HG02588 (cell line): ENCODE measurements around the gene FAR2.
A peak's percentile ranks its signal among the peaks of the same experiment; 100 is the strongest.
"Not testable (repeated sequence)": the region's sequence is repeated elsewhere in the genome, so short reads cannot be mapped to it uniquely, and the experiment has no call there.

Experiments
- ATAC-seq: cut with Tn5 transposase; IDR thresholded peaks from one replicate; pipeline ENCODE4 v1.9.1; 2021; ENCODE audit warnings: mild to moderate bottlenecking, moderate library complexity; ENCODE audit not compliant: unreplicated experiment

The FAR2 gene

GRCh38 chr12:29230800-29231560 lies 81.9 kb downstream of the FAR2 start:
- no peak for ATAC-seq

GRCh38 chr12:29232086-29232485 lies 83.0 kb downstream of the FAR2 start:
- ATAC-seq: no peak

- no peak for ATAC-seq
Measured at GRCh38 chr12:29234552-29234951, 85.5 kb downstream of the FAR2 start.

- no peak for ATAC-seq
Measured at GRCh38 chr12:29234965-29235626, 86.0 kb downstream of the FAR2 start.

DNA sequence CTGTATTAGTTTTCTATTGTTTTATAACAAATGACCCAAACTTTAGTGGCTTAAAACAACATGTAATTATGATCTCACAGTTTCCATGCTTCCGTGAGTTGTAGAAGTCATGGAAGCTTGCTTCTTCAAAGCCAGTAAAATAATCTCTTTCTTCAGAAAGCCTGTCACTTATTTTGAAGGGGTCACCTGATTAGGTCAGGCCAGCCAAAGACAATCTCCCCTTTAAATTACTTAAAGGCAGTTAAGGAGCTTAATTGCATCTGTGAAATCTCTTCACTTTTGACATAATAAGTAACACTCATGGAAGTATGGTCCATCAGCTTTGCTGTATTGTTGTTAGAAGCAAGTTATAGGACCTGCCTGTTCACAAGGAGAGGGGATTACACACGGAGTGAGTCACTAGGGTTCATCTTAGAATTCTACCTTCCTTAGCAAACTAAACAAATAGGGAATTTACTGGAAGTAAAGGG lies 89.8 kb downstream of the FAR2 start:
- no peak for ATAC-seq

DNA sequence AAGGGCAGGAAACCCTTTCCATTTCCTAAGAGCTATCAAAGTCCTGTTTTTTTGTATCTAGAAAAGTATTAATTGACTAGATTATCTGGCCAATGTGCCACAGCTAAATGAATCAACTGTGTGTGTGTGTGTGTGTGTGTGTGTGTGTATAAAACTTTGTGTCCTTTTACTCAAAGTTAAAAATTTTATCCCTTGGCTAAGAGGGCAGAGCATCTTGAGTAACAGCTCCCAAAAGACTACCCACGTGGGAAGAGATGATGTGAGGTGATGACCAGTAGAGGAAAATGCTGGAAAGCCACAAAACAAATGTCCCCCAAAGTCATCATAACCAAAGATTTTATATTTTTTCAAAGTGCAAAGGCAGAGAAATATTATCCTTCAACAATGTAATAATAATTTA lies 90.3 kb downstream of the FAR2 start:
- ATAC-seq: no peak

- no peak for ATAC-seq
Measured at GRCh38 chr12:29240441-29240840, 91.4 kb downstream of the FAR2 start.

- ATAC-seq: peak; percentile 89
Measured at GRCh38 chr12:29241821-29242591, 92.9 kb downstream of the FAR2 start.

- no peak for ATAC-seq
Measured at GRCh38 chr12:29242921-29243431, 93.9 kb downstream of the FAR2 start.

DNA sequence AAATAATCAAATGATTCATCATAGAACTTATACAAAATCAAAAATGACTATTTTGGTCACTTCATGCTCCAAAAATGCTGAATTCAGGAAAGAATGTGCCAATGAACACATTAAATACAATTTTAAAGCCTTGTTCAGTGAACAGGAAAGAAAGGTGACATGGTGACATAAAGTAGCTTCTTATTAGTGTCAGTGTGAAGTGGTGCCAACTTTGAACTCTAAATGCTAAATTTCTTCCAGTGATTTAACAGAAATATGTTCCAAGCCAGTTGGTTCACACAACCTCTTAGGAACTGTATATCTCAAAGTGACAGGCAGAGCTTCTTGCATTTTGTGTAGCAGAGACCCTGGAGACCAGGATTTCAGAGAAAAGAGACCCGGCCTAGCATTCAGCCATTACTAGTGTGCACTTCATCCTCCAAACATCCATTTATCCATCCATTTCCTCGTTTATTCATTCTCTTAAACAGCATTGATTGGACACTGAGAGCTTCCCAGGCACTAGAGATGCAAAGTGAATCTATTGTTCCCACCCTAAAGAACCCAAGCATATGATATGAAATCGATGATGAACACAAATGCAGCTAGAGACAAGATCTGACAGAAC lies 95.2 kb downstream of the FAR2 start:
- ATAC-seq: no peak

DNA sequence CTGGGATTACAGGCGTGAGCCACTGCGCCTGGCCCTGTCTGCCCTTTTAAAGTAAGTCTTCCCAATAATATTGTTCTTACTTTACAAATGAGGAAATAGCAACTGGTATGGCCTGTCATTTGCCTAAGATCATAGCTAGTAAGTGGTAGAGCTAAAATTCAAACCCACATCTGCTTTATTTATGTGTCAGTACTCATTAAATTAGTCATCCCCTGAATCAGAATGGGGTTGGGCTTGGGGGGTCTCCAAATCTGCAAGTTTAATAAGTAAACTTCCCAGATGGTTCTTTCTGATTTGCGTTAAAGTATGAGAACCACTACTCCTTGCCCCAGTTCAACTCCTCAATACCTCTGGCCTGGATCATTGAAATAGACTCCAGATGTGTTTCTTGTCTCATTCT lies 96.2 kb downstream of the FAR2 start:
- no peak for ATAC-seq

- ATAC-seq: no peak
Measured at GRCh38 chr12:29249930-29250329, 100.9 kb downstream of the FAR2 start.

DNA sequence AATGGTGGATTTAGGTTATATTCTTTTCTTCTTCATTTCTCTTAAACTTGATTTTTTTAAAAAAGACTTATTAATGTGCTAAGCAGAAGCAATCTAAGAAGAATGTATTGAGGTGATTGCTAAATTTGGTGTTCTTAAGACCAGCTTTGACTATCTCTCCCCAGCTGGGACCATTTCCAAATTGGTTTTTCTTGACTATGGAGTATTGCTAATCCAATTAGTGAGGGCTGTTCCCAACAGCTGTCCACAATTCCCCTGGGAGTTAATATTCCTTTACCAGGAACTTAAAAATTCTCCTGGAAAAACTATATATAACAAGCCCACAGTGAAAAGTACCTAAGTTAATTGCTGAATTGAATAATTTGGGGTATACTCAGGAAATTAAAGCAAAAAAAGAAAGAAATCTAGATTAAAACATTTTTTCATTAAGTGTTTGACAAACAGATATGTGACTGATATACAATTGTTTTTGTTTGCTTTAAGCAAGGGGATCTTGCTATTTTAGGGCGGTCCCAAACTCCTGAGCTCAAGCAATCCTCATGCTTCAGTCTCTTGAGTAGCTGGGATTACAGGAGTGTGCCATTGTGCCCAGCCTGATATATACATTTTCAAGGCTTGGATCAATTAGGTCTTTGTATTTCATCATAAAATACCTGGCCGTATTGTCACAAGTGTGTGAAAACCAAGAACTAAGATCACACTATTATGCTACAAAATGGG lies 105.0 kb downstream of the FAR2 start:
- ATAC-seq: no peak

DNA sequence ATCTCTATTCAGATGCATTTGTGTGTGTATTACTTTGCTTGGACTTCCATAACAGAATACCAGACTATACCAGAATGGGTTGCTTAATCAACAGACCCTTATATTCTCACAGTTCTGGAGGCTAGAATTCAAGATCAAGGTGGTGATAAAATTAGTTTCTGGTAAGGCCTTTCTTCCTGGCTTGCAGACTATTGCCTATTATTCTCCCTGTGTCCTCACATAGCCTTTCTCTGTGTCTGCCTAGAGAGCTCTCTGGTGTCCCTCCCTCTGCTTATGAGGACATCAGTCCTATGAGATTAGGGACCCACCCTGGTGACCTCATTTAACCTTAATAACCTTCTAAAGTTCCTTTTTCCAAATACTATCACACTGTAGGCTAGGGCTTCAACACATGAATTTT lies 106.0 kb downstream of the FAR2 start:
- no peak for ATAC-seq

DNA sequence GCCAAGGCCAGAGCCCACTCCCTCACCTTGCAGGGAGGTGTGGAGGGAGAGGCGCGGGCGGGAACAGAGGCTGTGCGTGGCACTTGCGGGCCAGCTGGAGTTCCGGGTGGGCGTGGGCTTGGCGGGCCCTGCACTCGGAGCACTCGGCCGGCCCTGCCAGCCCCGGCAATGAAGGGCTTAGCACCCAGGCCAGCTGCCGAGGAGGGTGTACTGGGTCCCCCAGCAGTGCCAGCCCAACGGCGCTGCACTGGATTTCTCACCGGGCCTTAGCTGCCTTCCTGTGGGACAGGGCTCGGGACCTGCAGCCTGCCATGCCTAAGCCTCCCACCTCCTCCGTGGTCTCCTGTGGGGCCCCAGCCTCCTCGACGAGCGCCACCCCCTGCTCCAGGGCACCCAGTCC lies 107.5 kb downstream of the FAR2 start:
- no peak for ATAC-seq

DNA sequence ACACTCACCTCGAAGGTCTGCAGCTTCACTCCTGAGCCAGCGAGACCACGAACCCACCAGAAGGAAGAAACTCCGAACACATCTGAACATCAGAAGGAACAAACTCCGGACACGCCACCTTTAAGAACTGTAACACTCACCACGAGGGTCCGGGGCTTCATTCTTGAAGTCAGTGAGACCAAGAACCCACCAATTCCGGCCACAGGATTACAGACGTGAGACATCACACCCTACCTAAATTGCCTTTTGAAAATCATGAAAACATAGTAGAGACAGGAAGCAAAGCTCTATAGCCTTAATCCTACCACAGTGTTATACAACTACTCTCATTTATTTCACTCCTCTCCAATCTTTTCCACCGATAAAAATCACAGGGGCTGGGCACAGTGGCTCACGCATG lies 108.6 kb downstream of the FAR2 start:
- not testable (repeated sequence) for ATAC-seq

GRCh38 chr12:29264424-29264823 lies 115.3 kb downstream of the FAR2 start:
- no peak for ATAC-seq

GRCh38 chr12:29269706-29270408 lies 120.8 kb downstream of the FAR2 start:
- ATAC-seq: no peak

- no peak for ATAC-seq
Measured at GRCh38 chr12:29270446-29270845, 121.4 kb downstream of the FAR2 start.
